GM12878 (cell line): Measurements from ENCODE around the gene DLL1. TPM values are rescaled to one million over a fixed set of nuclear protein-coding genes. Genes with fewer than 3 reads are reported as not detected.

Experiments used
- ATAC-seq: fragments of 200-7000 bp; cut with Tn5 transposase; 3 replicates; pipeline ENCODE4 v1.9.1; 2020; ENCODE audit warnings: mild to moderate bottlenecking, moderate library complexity
- BruUV-seq: library from RNA; stranded (reverse); fragments of 400-500 nt; replicated peaks from 2 replicates; lab custom pipeline; 2021; lab: Mats Ljungman, UMichigan
- CTCF ChIA-PET: fragments of 300-600 bp; sonication (Branson Sonifier 250); formaldehyde crosslinking; extraction: SDS; loops from one replicate; lab custom pipeline; 2021; ENCODE audit warnings: inconsistent platforms; lab: Yijun Ruan, JAX
- POLR2A ChIA-PET: fragments of 350-600 bp; formaldehyde crosslinking; extraction: SDS; loops from one replicate; lab custom pipeline; 2021; ENCODE audit warnings: inconsistent platforms; lab: Charles Lee
- RAD21 ChIA-PET: fragments of 300-600 bp; sonication (Branson Sonifier 250); formaldehyde crosslinking; loops from one replicate; lab custom pipeline; 2023; ENCODE audit warnings: antibody characterized with exemption; ENCODE audit not compliant: unreplicated experiment; lab: Charles Lee
- SMC1A ChIA-PET: fragments of 300-600 bp; sonication (Branson Sonifier 250); formaldehyde crosslinking; loops from one replicate; lab custom pipeline; 2023; ENCODE audit not compliant: unreplicated experiment, uncharacterized antibody; lab: Charles Lee
- DNase-seq: peaks from one replicate; pipeline ENCODE4 v3.0.0-alpha.2; 2011; ENCODE audit warnings: low read depth, low spot score
- FAIRE-seq: peaks from 3 replicates; lab custom pipeline; 2011; peaks lifted over from hg19 to GRCh38; lab: Jason Lieb, UNC
- H2AFZ ChIP-seq: 2 replicates; pipeline ENCODE4 v1.6.0; 2011; ENCODE audit warnings: low read depth, low read length, control low read depth; ENCODE audit not compliant: control insufficient read depth
- H3K27ac ChIP-seq: 2 replicates; pipeline ENCODE4 v1.5.1; 2011; ENCODE audit warnings: control low read depth; ENCODE audit not compliant: control insufficient read depth, insufficient read depth
- H3K27me3 ChIP-seq, 2 experiments: replicated peaks in 1 of 2; 2 replicates each; pipeline versions ENCODE4 v1.6.0 to v1.6.1; 2011; ENCODE audit warnings: low read length in 1 of 2; ENCODE audit not compliant: control insufficient read depth in 2 of 2, insufficient read depth in 2 of 2
- H3K36me3 ChIP-seq, 2 experiments: 2 replicates each; pipeline ENCODE4 v1.5.1; 2011; ENCODE audit warnings: low read length in 1 of 2; ENCODE audit not compliant: control insufficient read depth in 2 of 2, insufficient read depth in 2 of 2
- H3K4me1 ChIP-seq: 2 replicates; pipeline ENCODE4 v1.6.1; 2011; ENCODE audit warnings: mild to moderate bottlenecking, low read length, moderate library complexity, mixed read lengths; ENCODE audit not compliant: control insufficient read depth, insufficient read depth
- H3K4me2 ChIP-seq: 2 replicates; pipeline ENCODE4 v1.6.0; 2011; ENCODE audit warnings: control low read depth; ENCODE audit not compliant: control insufficient read depth, insufficient read depth
- H3K4me3 ChIP-seq: fragments of 200-600 bp; sonication (generic); 2 replicates; pipeline ENCODE4 v1.5.1; 2016
- H3K79me2 ChIP-seq: 2 replicates; pipeline ENCODE4 v1.6.0; 2011; ENCODE audit warnings: low read length; ENCODE audit not compliant: control insufficient read depth, insufficient read depth
- H3K9ac ChIP-seq: 2 replicates; pipeline ENCODE4 v1.8.0; 2011; ENCODE audit warnings: low read length, control low read depth, mixed read lengths; ENCODE audit not compliant: control insufficient read depth, insufficient read depth
- H3K9me3 ChIP-seq: replicated peaks from 3 replicates; pipeline ENCODE4 v1.5.1; 2011; ENCODE audit warnings: mild to moderate bottlenecking, low read length; ENCODE audit not compliant: control insufficient read depth, insufficient read depth
- H4K20me1 ChIP-seq: 2 replicates; pipeline ENCODE4 v1.6.0; 2011; ENCODE audit not compliant: control insufficient read depth, insufficient read depth
- ZNF687 ChIP-seq: fragments of 450-650 bp; IDR thresholded peaks from 2 replicates; pipeline ENCODE4 v1.6.1; 2017; ENCODE audit warnings: mild to moderate bottlenecking, moderate library complexity
- WGBS: methylation state at CpG from one replicate; pipeline ENCODE4 v1.1.6; 2016; ENCODE audit warnings: low lambda C conversion rate; ENCODE audit not compliant: insufficient replicate concordance, insufficient coverage; ENCODE audit errors: missing lambda C conversion rate; 5-methylcytosine and 5-hydroxymethylcytosine counted together
- in situ Hi-C: fragments of 300-500 bp; cut with MboI; formaldehyde crosslinking; loops from 9 replicates; pipeline ENCODE4 v1.14.3; 2018; ENCODE audit warnings: mixed read lengths
- intact Hi-C: fragments of 100-400 bp; cut with micrococcal nuclease; formaldehyde crosslinking; loops from one replicate; pipeline ENCODE4 v1.14.2; 2022; ENCODE audit not compliant: unreplicated experiment
- polyA plus RNA-seq, 11 experiments: library from polyadenylated mRNA; depleted of rRNA in 4 of 11; unstranded in 6 of 11; stranded (reverse) in 5 of 11; fragments of >200 nt; fragmentation: Nextera tagmentation in 4 of 11; fragmentation: Illumina TruSeq in 1 of 11; extraction: Ambion mirVana in 4 of 11; extraction: Trizol in 1 of 11; gene quantifications; 1 replicate in 1 of 11; 2 replicates in 10 of 11; pipeline versions ENCODE4 v1.2.1 to v1.2.3, GENCODE V29; 2011 to 2016; ENCODE audit warnings: inconsistent platforms in 2 of 11, missing spikeins in 2 of 11, low read depth in 1 of 11
- total RNA-seq, 4 experiments: library from RNA; depleted of rRNA in 3 of 4; stranded (reverse); fragments of >200 nt in 3 of 4; fragmentation: Illumina TruSeq in 1 of 4; extraction: Trizol in 1 of 4; gene quantifications; 2 replicates each; pipeline versions ENCODE4 v1.2.1 to v1.2.3, GENCODE V29; 2013 to 2021

Gene DLL1
- total and polyA plus RNA-seq, 10 of the 15 experiments (the other 5 are each of a cell fraction or from before 2014, with no cell fraction given) = 0.02 to 0.80 (median 0.19) TPM

GRCh38 chr6:170244721-170245474, 46.0 kb downstream of the DLL1 start:
- RAD21 ChIA-PET = no interaction called here
- Histone ChIP-seq H3K4me1 (no peaks in the 10 kb centered on the region), H3K4me2 (no peak overlapping the region), H3K9ac (no peak overlapping the region), H3K79me2 (no peaks in the 10 kb centered on the region), H3K27ac (no peak overlapping the region), H3K9me3 (no peaks in the 10 kb centered on the region), H3K27me3 (no peaks in the 10 kb centered on the region), H3K36me3 (no peaks in the 10 kb centered on the region), H4K20me1 (no peaks in the 10 kb centered on the region), H2AFZ (no peak overlapping the region), H3K4me3 (no peak overlapping the region)
- 54% methylated on average over 26 of the region's 26 CpGs for WGBS
- TF ChIP-seq ZNF687 = no peak
- intact Hi-C loops = no loop called here
- in situ Hi-C loops = no loop called here
- SMC1A ChIA-PET = no interaction called here
- DNase-seq (no peak), ATAC-seq (no peak), FAIRE-seq (no peak)
- no TSS peak for BruUV-seq
- CTCF ChIA-PET = interaction anchor here (1.1 kb wide), 1 partner anchor 272 kb away, joined by 3 read pairs; no protein-coding TSS in a partner anchor
- POLR2A ChIA-PET = no interaction called here
